NOMO-1 treated with dmso at 0.1 percent for 144 hours (cell line): Measurements from ENCODE around the gene MCOLN2.
"Not testable (repeated sequence)": the region's sequence is repeated elsewhere in the genome, so short reads cannot be mapped to it uniquely, and the experiment has no call there.

ENCODE experiments used
- DNase-seq: peaks from one replicate; lab custom pipeline; 2025; ENCODE audit not compliant: unreplicated experiment; lab: John Stamatoyannopoulos, UW

Gene MCOLN2

DNA sequence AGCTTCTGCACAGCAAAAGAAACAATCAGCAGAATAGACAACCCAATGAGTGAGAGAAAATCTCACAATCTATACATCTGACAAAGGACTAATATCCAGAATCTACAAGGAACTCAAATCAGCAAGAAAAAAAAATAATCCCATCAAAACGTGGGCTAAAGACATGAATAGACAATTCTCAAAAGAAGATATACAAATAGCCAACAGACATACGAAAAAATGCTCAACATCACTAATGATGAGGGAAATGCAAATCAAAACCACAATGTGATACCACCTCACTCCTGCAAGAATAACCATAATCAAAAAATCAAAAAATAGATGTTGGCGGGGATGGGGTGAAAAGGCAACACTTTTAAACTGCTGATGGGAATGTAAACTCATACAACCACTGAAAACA is 10.4 kb downstream of the MCOLN2 start:
- not testable (repeated sequence) for DNase-seq

- DNase-seq, result no peak
Observed at GRCh38 chr1:84985365-84985764, 11.5 kb downstream of the MCOLN2 start.

DNA sequence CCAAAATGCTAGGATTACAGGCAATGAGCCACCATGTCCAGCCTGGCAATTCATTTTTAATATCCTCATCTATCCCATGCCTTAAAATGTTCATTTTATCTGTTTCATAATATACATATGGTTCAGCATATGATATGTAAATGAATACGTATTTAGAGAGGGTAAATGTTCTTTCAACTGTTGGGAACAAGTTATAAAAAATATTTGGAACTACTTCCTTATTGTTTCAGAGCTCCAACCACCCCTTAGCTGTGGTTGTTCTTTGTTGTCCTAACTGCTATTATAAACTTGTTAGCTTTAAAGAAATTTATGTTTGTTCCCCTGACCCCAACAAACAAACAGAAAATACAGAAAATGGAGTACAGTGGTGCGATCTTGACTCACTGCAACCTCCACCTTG is 14.5 kb downstream of the MCOLN2 start:
- DNase-seq, result no peak

DNA sequence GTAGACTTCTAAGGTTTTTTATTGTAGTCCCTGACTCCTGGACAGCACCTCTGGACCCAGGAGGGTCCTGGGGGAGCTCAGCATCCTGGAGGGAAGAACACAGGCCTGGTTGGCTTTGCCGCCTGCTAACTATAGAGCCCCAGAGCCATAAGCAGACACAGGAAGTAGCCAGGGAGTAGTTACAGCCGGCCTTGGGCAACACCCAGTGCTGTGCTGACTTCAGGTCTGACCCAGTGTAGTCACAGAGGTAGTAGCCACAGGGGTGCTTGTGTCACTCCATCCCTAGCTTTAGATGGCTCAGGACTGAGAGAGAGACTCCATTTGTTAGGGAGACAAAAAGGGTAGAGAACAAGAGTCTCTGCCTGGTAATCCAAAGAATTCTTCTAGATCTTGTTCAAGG is 21.9 kb downstream of the MCOLN2 start:
- no peak for DNase-seq

GRCh38 chr1:84973498-84974334 is 23.2 kb downstream of the MCOLN2 start:
- peak; percentile 32 for DNase-seq

DNA sequence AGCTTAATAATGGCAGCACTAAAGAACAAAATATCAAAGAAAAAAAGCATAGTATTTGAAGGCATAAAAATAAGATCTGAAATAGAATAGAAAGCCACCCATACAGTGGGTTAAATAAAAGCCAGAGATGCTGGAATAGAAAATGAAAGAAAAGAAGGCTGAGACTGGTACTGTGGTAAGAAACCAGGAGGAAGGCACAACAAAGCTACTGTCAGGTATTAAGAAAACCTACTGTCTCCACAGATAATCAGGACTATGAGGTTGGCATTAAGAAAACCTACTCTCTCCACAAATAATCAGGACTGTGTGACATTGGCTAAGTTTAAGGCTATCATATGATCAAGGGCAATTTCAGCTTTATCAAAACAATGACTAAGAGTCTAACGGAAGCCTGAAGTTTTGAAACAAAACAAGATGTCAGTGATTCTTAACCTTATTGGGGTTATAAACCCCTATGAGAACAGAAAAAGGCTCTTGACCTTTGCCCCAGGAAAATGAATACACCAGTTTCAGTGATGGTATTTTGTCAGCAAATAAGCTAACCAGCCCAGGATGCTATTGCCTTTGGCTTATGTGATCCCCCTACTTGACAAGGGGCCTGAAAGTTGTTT is 24.4 kb downstream of the MCOLN2 start:
- no peak for DNase-seq

DNA sequence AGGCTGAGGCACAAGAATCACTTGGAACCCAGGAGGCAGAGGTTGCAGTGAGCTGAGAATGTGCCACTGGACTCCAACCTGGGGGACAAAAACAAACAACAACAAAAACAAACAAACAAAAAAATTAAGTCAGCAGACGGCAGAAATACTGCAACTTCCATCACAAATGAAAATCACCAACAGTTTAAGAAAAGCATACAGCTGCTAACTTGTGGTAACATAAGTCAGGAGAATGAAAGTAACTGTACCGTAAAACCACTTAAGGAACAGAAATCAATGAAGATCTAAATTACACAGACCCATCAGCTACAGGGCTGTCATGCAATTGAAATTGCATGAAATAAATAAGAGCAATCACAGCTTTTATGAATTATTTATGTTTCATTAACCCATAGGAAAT is 25.0 kb downstream of the MCOLN2 start:
- no peak for DNase-seq

GRCh38 chr1:84969489-84970250 is 27.2 kb downstream of the MCOLN2 start:
- DNase-seq, result no peak

- no peak for DNase-seq
Observed at GRCh38 chr1:84968865-84969264, 28.0 kb downstream of the MCOLN2 start.

- DNase-seq, result no peak
Observed at GRCh38 chr1:84968101-84968500, 28.8 kb downstream of the MCOLN2 start.

DNA sequence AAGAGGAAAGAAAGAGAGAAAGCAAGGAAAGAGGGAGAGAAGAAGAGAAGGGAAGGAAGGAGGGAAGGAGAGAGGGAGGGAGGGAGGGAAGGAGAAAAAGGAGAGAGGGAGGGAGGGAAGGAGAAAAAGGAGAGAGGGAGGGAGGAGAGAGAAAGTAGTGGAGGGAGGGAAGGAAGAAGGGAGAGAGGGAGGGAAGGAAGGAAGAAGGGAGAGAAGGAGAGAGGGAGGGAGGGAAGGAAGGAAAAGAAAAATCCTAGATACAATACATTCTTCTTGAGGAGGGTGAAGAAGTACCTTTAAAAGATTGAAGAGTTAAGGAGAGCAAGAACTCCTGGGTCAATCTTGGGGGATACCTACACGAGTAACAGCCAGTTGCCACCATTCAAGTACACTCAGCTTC is 29.2 kb downstream of the MCOLN2 start:
- no peak for DNase-seq

DNA sequence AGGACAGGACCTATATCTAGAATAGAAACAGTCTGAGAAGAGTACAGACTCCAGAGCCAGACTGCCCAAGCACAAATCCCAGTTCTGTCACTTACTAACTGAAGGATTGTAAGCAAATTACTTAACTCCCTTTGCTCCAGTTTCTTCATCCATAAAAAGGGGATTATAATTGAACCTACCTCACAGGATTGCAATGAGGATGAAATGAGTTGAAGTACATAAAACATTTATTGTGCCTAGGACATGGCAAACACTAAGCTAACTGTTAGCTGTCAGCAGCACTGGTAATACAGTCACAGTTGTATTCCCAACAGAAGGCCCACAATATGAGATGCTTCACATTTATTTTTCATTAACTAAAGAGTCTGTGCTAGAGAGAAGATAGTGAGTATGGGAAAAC is 33.9 kb downstream of the MCOLN2 start:
- no peak for DNase-seq

GRCh38 chr1:84961316-84961715 is 35.6 kb downstream of the MCOLN2 start:
- no peak for DNase-seq

DNA sequence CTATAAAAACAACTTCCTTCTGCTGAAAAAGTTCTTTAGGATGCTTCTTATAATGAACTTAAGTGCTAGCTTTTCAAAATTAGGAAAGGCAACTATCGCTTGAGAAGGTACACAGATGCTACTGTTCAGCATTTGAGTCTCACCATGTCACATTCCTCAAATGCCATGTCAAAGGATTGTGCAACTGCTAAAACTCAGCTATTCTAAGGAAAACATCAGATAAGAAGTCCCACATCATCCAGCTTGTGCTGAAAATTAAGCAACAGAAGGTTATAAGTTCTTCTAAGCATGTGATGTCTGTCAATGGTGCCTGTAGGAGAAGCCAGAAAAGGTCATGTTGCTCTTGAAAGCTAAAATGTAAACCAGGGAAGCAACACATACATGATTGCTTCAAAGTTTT is 36.5 kb downstream of the MCOLN2 start:
- no peak for DNase-seq

DNA sequence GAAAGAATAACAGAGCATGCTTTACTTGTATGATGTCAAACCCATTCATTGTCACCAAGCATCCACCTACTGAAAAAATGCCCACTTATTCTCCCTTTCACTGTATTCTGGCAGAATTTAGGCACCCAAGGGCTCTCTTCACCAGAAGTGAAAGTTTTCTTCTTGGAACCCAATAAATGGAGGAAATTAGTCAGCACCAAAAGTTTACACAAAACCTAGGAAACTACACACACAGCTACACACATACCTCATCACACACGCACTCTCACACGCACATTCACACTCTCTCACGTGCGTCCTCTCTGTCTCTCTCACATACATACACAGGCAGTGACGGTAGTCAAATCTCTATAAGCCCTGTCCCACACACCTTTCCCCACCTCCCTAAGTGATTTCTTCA is 37.6 kb downstream of the MCOLN2 start:
- no peak for DNase-seq

- DNase-seq, result no peak
Observed at GRCh38 chr1:84957966-84958365, 38.9 kb downstream of the MCOLN2 start.

DNA sequence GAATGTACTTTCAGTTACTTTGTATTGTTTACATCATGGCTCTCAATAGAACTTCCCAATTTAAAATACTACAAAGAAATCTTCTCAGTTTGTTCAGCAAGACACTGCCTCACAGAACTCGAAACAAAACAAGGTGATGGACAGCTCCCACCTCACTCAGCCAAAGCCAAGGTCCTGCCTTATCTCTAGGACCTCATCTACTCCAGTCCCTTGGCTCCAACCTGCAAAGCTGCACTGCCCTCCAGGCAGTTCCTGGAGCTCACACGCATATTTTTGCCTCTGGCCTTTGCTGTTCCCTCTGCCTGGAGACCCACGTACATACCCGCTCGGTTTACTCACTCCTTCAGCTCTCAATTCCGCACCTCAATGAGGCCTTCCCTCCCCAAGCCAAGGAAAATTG is 40.3 kb downstream of the MCOLN2 start:
- DNase-seq, result no peak

DNA sequence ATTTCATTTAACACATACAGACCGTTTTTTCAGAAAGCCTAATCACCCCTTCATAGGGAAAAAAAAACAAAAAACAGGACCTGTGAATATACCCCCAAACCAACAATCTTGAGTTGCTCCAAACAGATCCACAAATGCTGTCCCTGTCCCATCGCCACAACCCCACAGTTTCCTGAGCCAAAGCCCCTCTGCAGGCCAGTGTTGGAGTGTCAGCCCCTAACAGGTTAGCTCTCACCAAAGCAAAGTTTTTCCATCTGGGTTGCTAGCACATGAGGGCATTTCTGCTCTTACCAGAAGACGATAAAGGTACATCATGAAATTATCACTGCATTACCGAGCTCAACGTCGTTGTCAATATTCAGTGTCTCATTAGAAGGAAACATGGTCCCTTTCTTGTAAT is 40.8 kb downstream of the MCOLN2 start:
- no peak for DNase-seq

DNA sequence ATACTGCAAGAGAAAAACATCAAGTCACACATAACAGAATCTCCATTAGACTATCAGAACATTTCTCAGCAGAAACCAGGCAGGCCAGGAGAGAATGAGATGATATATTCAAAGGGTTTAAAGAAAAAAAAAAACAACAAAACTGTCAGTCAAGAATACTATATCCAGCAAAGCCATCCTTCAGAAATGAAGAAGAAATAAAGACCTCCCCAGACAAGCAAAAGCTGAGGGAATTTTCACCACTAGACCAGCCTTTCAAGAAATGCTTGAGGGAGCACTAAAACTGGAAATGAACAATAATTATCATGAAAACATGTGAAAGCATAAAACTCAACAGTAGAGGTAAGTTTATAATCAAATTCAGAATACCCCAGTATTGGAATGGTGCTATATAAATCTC is 47.2 kb downstream of the MCOLN2 start:
- no peak for DNase-seq

- no peak for DNase-seq
Observed at GRCh38 chr1:84947536-84948410, 49.1 kb downstream of the MCOLN2 start.

- DNase-seq, result no peak
Observed at GRCh38 chr1:84946631-84947030, 50.3 kb downstream of the MCOLN2 start.
